Liver (tissue), 9 donors: ENCODE measurements around the gene EDAR. TPM values are rescaled to one million over a fixed set of nuclear protein-coding genes. Genes with fewer than 3 reads are reported as not detected.

Experiments used
- DNase-seq: peaks from one replicate; pipeline ENCODE4 v3.0.0-alpha.2; 2017; ENCODE audit warnings: low spot score
- H3K27ac ChIP-seq, 2 donors: one replicate each; pipeline ENCODE4 v1.7.0; 2013; ENCODE audit warnings: inconsistent platforms in 2 of 2, low read length in 2 of 2, control low read depth in 1 of 2, low read depth in 1 of 2, mild to moderate bottlenecking in 1 of 2
- H3K27me3 ChIP-seq, 4 donors: one replicate each; pipeline versions ENCODE4 v1.6.1 to v1.7.0; 2013; ENCODE audit warnings: low read length in 3 of 4, inconsistent platforms in 1 of 4, mild to moderate bottlenecking in 1 of 4, moderate library complexity in 1 of 4; ENCODE audit not compliant: control insufficient read depth in 4 of 4, insufficient read depth in 4 of 4
- H3K36me3 ChIP-seq, 4 donors: one replicate each; pipeline versions ENCODE4 v1.6.1 to v1.7.0; 2013; ENCODE audit warnings: low read length in 3 of 4, mild to moderate bottlenecking in 3 of 4, low read depth in 1 of 4, moderate library complexity in 1 of 4; ENCODE audit not compliant: control insufficient read depth in 4 of 4, insufficient read depth in 3 of 4
- H3K4me1 ChIP-seq, 4 donors: one replicate each; pipeline versions ENCODE4 v1.6.1 to v1.7.0; 2013; ENCODE audit warnings: low read length in 3 of 4, mild to moderate bottlenecking in 3 of 4, moderate library complexity in 1 of 4; ENCODE audit not compliant: control insufficient read depth in 4 of 4, insufficient read depth in 4 of 4
- H3K4me3 ChIP-seq, 3 donors: one replicate each; pipeline versions ENCODE4 v1.6.1 to v1.7.0; 2013; ENCODE audit warnings: low read length in 3 of 3, control low read depth in 1 of 3, low read depth in 1 of 3, mild to moderate bottlenecking in 1 of 3
- H3K9ac ChIP-seq, 2 donors: one replicate each; pipeline ENCODE4 v1.7.0; 2013; ENCODE audit warnings: low read length in 2 of 2, mild to moderate bottlenecking in 2 of 2, moderate library complexity in 2 of 2, control low read depth in 1 of 2, low read depth in 1 of 2
- H3K9me3 ChIP-seq, 4 donors: one replicate each; pipeline versions ENCODE4 v1.6.1 to v1.7.0; 2013; ENCODE audit warnings: low read length in 3 of 4; ENCODE audit not compliant: control insufficient read depth in 4 of 4
- ATF3 ChIP-seq: IDR thresholded peaks from 2 replicates; pipeline ENCODE4 v1.6.1; 2016; ENCODE audit warnings: antibody characterized with exemption
- CTCF ChIP-seq: fragments of 150-350 bp; IDR thresholded peaks from 2 replicates; pipeline ENCODE4 v1.5.1; 2017; ENCODE audit warnings: improper control_type of control experiment, low read depth, low read length; ENCODE audit not compliant: missing input control
- EGR1 ChIP-seq, 2 donors: IDR thresholded peaks; 2 replicates each; pipeline ENCODE4 v1.6.1; 2016 to 2018; ENCODE audit warnings: antibody characterized with exemption in 2 of 2, low read depth in 2 of 2
- FOXA1 ChIP-seq: IDR thresholded peaks from 2 replicates; pipeline ENCODE4 v1.6.1; 2016; ENCODE audit warnings: antibody characterized with exemption
- FOXA2 ChIP-seq: IDR thresholded peaks from 2 replicates; pipeline ENCODE4 v1.6.1; 2016; ENCODE audit warnings: antibody characterized with exemption
- GABPA ChIP-seq, 2 donors: IDR thresholded peaks in 1 of 2; conservative IDR thresholded peaks in 1 of 2; 2 replicates each; pipeline ENCODE4 v1.6.1; 2016; ENCODE audit warnings: antibody characterized with exemption in 2 of 2, mild to moderate bottlenecking in 1 of 2, moderate library complexity in 1 of 2
- HNF4A ChIP-seq, 2 donors: conservative IDR thresholded peaks; 2 replicates each; pipeline ENCODE4 v1.6.1; 2016; ENCODE audit warnings: antibody characterized with exemption in 2 of 2, mild to moderate bottlenecking in 2 of 2
- HNF4G ChIP-seq: IDR thresholded peaks from 2 replicates; pipeline ENCODE4 v1.6.1; 2016; ENCODE audit warnings: antibody characterized with exemption
- JUND ChIP-seq, 2 donors: IDR thresholded peaks; 2 replicates each; pipeline ENCODE4 v1.6.1; 2016; ENCODE audit warnings: antibody characterized with exemption in 2 of 2
- MAX ChIP-seq: IDR thresholded peaks from 2 replicates; pipeline ENCODE4 v1.6.1; 2016; ENCODE audit warnings: antibody characterized with exemption
- NR2F2 ChIP-seq: IDR thresholded peaks from 2 replicates; pipeline ENCODE4 v1.6.1; 2016; ENCODE audit warnings: antibody characterized with exemption
- RAD21 ChIP-seq, 2 donors: IDR thresholded peaks; 2 replicates each; pipeline ENCODE4 v1.6.1; 2016; ENCODE audit warnings: antibody characterized with exemption in 2 of 2, mild to moderate bottlenecking in 2 of 2
- REST ChIP-seq: IDR thresholded peaks from 2 replicates; pipeline ENCODE4 v1.6.1; 2016; ENCODE audit warnings: antibody characterized with exemption, mild to moderate bottlenecking
- RXRA ChIP-seq, 2 donors: IDR thresholded peaks; 2 replicates each; pipeline ENCODE4 v1.6.1; 2017 to 2018; ENCODE audit warnings: antibody characterized with exemption in 2 of 2, mild to moderate bottlenecking in 1 of 2
- SP1 ChIP-seq: IDR thresholded peaks from 2 replicates; pipeline ENCODE4 v1.6.1; 2018; ENCODE audit warnings: antibody characterized with exemption, mild to moderate bottlenecking
- TAF1 ChIP-seq: conservative IDR thresholded peaks from 2 replicates; pipeline ENCODE4 v1.6.1; 2016; ENCODE audit warnings: antibody characterized with exemption, mild to moderate bottlenecking
- YY1 ChIP-seq: IDR thresholded peaks from 2 replicates; pipeline ENCODE4 v1.6.1; 2016; ENCODE audit warnings: antibody characterized with exemption, mild to moderate bottlenecking
- ZBTB33 ChIP-seq: IDR thresholded peaks from 2 replicates; pipeline ENCODE4 v1.6.1; 2016; ENCODE audit warnings: antibody characterized with exemption
- WGBS: extraction: QIAGEN DNeasy Blood & Tissue Kit; methylation state at CpG from one replicate; pipeline ENCODE4 v1.1.7; 2013; 5-methylcytosine and 5-hydroxymethylcytosine counted together
- polyA plus RNA-seq, 2 donors: library from polyadenylated mRNA; stranded (reverse) in 1 of 2; unstranded in 1 of 2; fragments of 200-250 nt in 1 of 2; fragments of >200 nt in 1 of 2; fragmentation: Nextera tagmentation in 1 of 2; extraction: Ambion mirVana in 1 of 2; gene quantifications; one replicate each; pipeline versions ENCODE4 v1.2.1 to v1.2.3, GENCODE V29; 2013 to 2015
- total RNA-seq, 2 donors: library from RNA; depleted of rRNA; stranded (reverse); fragments of >200 nt; gene quantifications; one replicate each; pipeline ENCODE4 v1.2.3, GENCODE V29; 2014
- donor health status: healthy.
- donor health status: healthy.
- donor health status: healthy.
- donor health status: healthy.
- donor health status: healthy.

The EDAR gene
- total and polyA plus RNA-seq, 4 donors = 0.09 to 0.50 (median 0.10) TPM

GRCh38 chr2:108896741-108897140 lies 92.3 kb downstream of the EDAR start:
- Histone ChIP-seq H3K27ac (no peak overlapping the region), H3K27me3 (no peaks in the 10 kb centered on the region), H3K9ac (no peak overlapping the region), H3K9me3 (no peaks in the 10 kb centered on the region), H3K36me3 (no peaks in the 10 kb centered on the region), H3K4me1 (peaks cover 3 to 12% (median 7%) of the 10 kb centered on the region in 4 donors), H3K4me3 (no peak overlapping the region)
- 96% methylated on average over 13 of the region's 13 CpGs for WGBS
- DNase-seq = no peak
- TF ChIP-seq YY1 (no peak), EGR1 (IDR thresholded peaks at IDR 0.05; ENCODE audit: low read depth in 2 of 2) (no peak), JUND (IDR thresholded peaks at IDR 0.05) (no peak), NR2F2 (no peak), RXRA (IDR thresholded peaks at IDR 0.05) (no peak), ZBTB33 (no peak), MAX (no peak), HNF4A (conservative IDR thresholded peaks at IDR 0.05) (no peak), GABPA (IDR thresholded peaks at IDR 0.05 in 1 of 2, conservative IDR thresholded peaks at IDR 0.05 in 1 of 2) (no peak), RAD21 (IDR thresholded peaks at IDR 0.05) (no peak), FOXA1 (no peak), HNF4G (no peak), FOXA2 (no peak)

GRCh38 chr2:108895188-108895587 lies 93.8 kb downstream of the EDAR start:
- 45% methylated on average over 2 of the region's 2 CpGs for WGBS
- no peak for DNase-seq
- H3K36me3 ChIP-seq = no peaks in the 10 kb centered on the region
- TF ChIP-seq HNF4A (conservative IDR thresholded peaks at IDR 0.05) (peak; percentile 49 to 89), CTCF (no peak), ATF3 (no peak), EGR1 (IDR thresholded peaks at IDR 0.05; ENCODE audit: low read depth in 2 of 2) (no peak), HNF4G (no peak), GABPA (IDR thresholded peaks at IDR 0.05 in 1 of 2, conservative IDR thresholded peaks at IDR 0.05 in 1 of 2) (no peak), RXRA (IDR thresholded peaks at IDR 0.05) (peak in 1 of 2 donors; percentile 81), SP1 (no peak), YY1 (peak; percentile 69), FOXA2 (peak; percentile 25), FOXA1 (no peak), NR2F2 (no peak), JUND (IDR thresholded peaks at IDR 0.05) (peak in 1 of 2 donors; percentile 29), REST (peak; percentile 49), TAF1 (no peak), RAD21 (IDR thresholded peaks at IDR 0.05) (peak in 1 of 2 donors; percentile 45), ZBTB33 (no peak), MAX (peak; percentile 19)
- no peaks in the 10 kb centered on the region for H3K27me3 ChIP-seq
- peaks cover 2 to 3% (median 3%) of the 10 kb centered on the region in 4 donors for H3K9me3 ChIP-seq
- peak overlapping the region; percentile 21 to 55 for H3K27ac ChIP-seq
- no peak overlapping the region for H3K9ac ChIP-seq
- H3K4me3 ChIP-seq = no peak overlapping the region
- peaks cover 3 to 12% (median 7%) of the 10 kb centered on the region in 4 donors for H3K4me1 ChIP-seq
